ENCODE measurements around the gene APEX2. TPM values are rescaled to one million over a fixed set of nuclear protein-coding genes. Genes with fewer than 3 reads are reported as not detected.

Gene APEX2
- total RNA-seq, 2 experiments from 2014 or later = 6.4 to 7.2 TPM

GRCh38 chrX:55056820-55057674 is 56.9 kb downstream of the APEX2 start:
- Mint-ChIP-seq H3K4me1 (ENCODE audit: low read depth) (peaks cover 24% of the 10 kb centered on the region), H3K27ac (peak overlapping the region; percentile 88), H3K36me3 (ENCODE audit: low read depth) (no peaks in the 10 kb centered on the region), H3K4me3 (peak overlapping the region; percentile 84), H3K27me3 (no peaks in the 10 kb centered on the region), H3K9me3 (no peaks in the 10 kb centered on the region)
- DNase-seq (peak in 10 of 14 experiments; percentile 3 to 83 (median 36)), ATAC-seq (ENCODE audit: poor library complexity) (peak; percentile 87)
- no peaks in the 10 kb centered on the region for H3K36me3 ChIP-seq (ENCODE audit: insufficient read depth, low read length)
- peaks cover 0 to 5% of the 10 kb centered on the region in 2 experiments for H3K9me3 ChIP-seq (ENCODE audit: control insufficient read depth in 1 of 2, insufficient read depth in 1 of 2, low read length in 2 of 2)
- ChIA-PET CTCF (interaction anchor here (1.2 to 1.3 kb wide), 2 partner anchors 48 to 166 kb away, joined by 3 to 7 read pairs; no protein-coding TSS in a partner anchor), POLR2A (interaction anchor here (0.7 to 1.3 kb wide), 4 partner anchors 57 to 418 kb away, joined by 4 to 6 read pairs (median 4); partner anchors contain the start of gene APEX2)
- intact Hi-C loops (cut with DNase I, micrococcal nuclease) = loop anchor here (1.0 to 10.0 kb wide), 9 partner anchors 45 to 1742 kb away; partner anchors contain the start of genes APEX2 (in 1 of the 2), HUWE1 (in 1 of the 2) and MAGED2 (in 1 of the 2)
- peaks cover 11% of the 10 kb centered on the region for H3K4me1 ChIP-seq (ENCODE audit: insufficient read depth, low read length)
- H3K4me3 ChIP-seq (ENCODE audit: low read length) = peak overlapping the region; percentile 30
- no peak overlapping the region for H3K27ac ChIP-seq (ENCODE audit: low read depth in 1 of 2, low read length in 2 of 2)
- H3K27me3 ChIP-seq (ENCODE audit: control insufficient read depth in 1 of 2, insufficient read depth in 2 of 2, low read length in 2 of 2) = no peaks in the 10 kb centered on the region
- TF ChIP-seq, protein P1, sequence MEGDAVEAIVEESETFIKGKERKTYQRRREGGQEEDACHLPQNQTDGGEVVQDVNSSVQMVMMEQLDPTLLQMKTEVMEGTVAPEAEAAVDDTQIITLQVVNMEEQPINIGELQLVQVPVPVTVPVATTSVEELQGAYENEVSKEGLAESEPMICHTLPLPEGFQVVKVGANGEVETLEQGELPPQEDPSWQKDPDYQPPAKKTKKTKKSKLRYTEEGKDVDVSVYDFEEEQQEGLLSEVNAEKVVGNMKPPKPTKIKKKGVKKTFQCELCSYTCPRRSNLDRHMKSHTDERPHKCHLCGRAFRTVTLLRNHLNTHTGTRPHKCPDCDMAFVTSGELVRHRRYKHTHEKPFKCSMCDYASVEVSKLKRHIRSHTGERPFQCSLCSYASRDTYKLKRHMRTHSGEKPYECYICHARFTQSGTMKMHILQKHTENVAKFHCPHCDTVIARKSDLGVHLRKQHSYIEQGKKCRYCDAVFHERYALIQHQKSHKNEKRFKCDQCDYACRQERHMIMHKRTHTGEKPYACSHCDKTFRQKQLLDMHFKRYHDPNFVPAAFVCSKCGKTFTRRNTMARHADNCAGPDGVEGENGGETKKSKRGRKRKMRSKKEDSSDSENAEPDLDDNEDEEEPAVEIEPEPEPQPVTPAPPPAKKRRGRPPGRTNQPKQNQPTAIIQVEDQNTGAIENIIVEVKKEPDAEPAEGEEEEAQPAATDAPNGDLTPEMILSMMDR (IDR thresholded peaks at IDR 0.05) = no peak

GRCh38 chrX:55057675-55058249 is 57.6 kb downstream of the APEX2 start:
- peaks cover 24% of the 10 kb centered on the region for H3K4me1 Mint-ChIP-seq (ENCODE audit: low read depth)
- TF ChIP-seq, protein P1 (IDR thresholded peaks at IDR 0.05) = peak; percentile 82
- peaks cover 11% of the 10 kb centered on the region for H3K4me1 ChIP-seq (ENCODE audit: insufficient read depth, low read length)
- ChIA-PET CTCF (interaction anchor here (1.2 to 1.3 kb wide), 2 partner anchors 49 to 166 kb away, joined by 3 to 7 read pairs; no protein-coding TSS in a partner anchor), POLR2A (interaction anchor here (0.7 to 1.3 kb wide), 4 partner anchors 57 to 418 kb away, joined by 4 to 6 read pairs (median 4); partner anchors contain the start of gene APEX2)
- H3K9me3 Mint-ChIP-seq = no peaks in the 10 kb centered on the region
- no peaks in the 10 kb centered on the region for H3K9me3 ChIP-seq (ENCODE audit: control insufficient read depth in 1 of 2, insufficient read depth in 1 of 2, low read length in 2 of 2)
- no peaks in the 10 kb centered on the region for H3K27me3 Mint-ChIP-seq
- peak overlapping the region; percentile 30 for H3K4me3 ChIP-seq (ENCODE audit: low read length)
- intact Hi-C loops (cut with DNase I, micrococcal nuclease) = loop anchor here (1.0 to 10.0 kb wide), 9 partner anchors 45 to 1743 kb away; partner anchors contain the start of genes APEX2 (in 1 of the 2), HUWE1 (in 1 of the 2) and MAGED2 (in 1 of the 2)
- H3K36me3 Mint-ChIP-seq (ENCODE audit: low read depth) = no peaks in the 10 kb centered on the region
- H3K27ac ChIP-seq (ENCODE audit: low read depth in 1 of 2, low read length in 2 of 2) = no peak overlapping the region
- no peaks in the 10 kb centered on the region for H3K36me3 ChIP-seq (ENCODE audit: insufficient read depth, low read length)
- DNase-seq = peak in 9 of 14 experiments; percentile 9 to 69 (median 25)
- H3K4me3 Mint-ChIP-seq = peak overlapping the region; percentile 84
- ATAC-seq (ENCODE audit: poor library complexity) = peak; percentile 59
- H3K27ac Mint-ChIP-seq = peak overlapping the region; percentile 88
- no peaks in the 10 kb centered on the region for H3K27me3 ChIP-seq (ENCODE audit: control insufficient read depth in 1 of 2, insufficient read depth in 2 of 2, low read length in 2 of 2)

Other genes starting within 250 kb of the APEX2 start
- not detected for gene ITIH6, start 202.1 kb upstream of the APEX2 start, total RNA-seq
- 100 to 1,000 TPM; 146 to 154 TPM for gene MAGED2, start 192.6 kb upstream of the APEX2 start, total RNA-seq
- gene TRO, start 79.5 kb upstream of the APEX2 start, total RNA-seq = 1 to 10 TPM; 1.0 to 2.0 TPM
- gene PFKFB1, start 6.2 kb upstream of the APEX2 start, total RNA-seq = under 1 TPM; 0.31 to 0.49 TPM
- not detected for gene ALAS2, start 30.6 kb downstream of the APEX2 start, total RNA-seq
- gene PAGE2B, start 74.7 kb downstream of the APEX2 start, total RNA-seq = 1 to 10 TPM in 1 of 2 experiments, under 1 TPM in 1; 0.99 to 1.0 TPM
- gene PAGE2, start 88.7 kb downstream of the APEX2 start, total RNA-seq = not detected
- not detected for gene PAGE5, start 220.0 kb downstream of the APEX2 start, total RNA-seq

Measured in CD4-positive, alpha-beta T cell (primary cell).